Activated T-cell treated with anti-CD3 and anti-CD28 coated beads, Interleukin-2, amount 50 U/mL, for 4 hours (primary cell): ENCODE data around the gene ATF7. TPM values are rescaled to one million over a fixed set of nuclear protein-coding genes. Genes with fewer than 3 reads are reported as not detected.
"Not testable (repeated sequence)": the region's sequence is repeated elsewhere in the genome, so short reads cannot be mapped to it uniquely, and the experiment has no call there.

Experiments used
- ATAC-seq, 2 donors: fragments of 200-7000 bp; cut with Tn5 transposase; one replicate each; pipeline ENCODE4 v1.10.0; 2021
- DNase-seq: peaks from one replicate; pipeline ENCODE4 v3.0.0-alpha.2; 2020
- H3K27me3 Mint-ChIP-seq: one replicate; pipeline ENCODE4 v1.8.0; 2021; ENCODE audit warnings: low read depth, mixed read lengths
- H3K36me3 Mint-ChIP-seq: one replicate; pipeline ENCODE4 v1.8.0; 2022; ENCODE audit warnings: mixed read lengths; ENCODE audit not compliant: insufficient read depth
- H3K4me1 Mint-ChIP-seq: one replicate; pipeline ENCODE4 v1.8.0; 2021; ENCODE audit warnings: low read depth, mixed read lengths
- H3K4me3 Mint-ChIP-seq: one replicate; pipeline ENCODE4 v1.8.0; 2021; ENCODE audit warnings: mild to moderate bottlenecking, moderate library complexity, mixed read lengths
- H3K9me3 Mint-ChIP-seq: one replicate; pipeline ENCODE4 v1.8.0; 2021; ENCODE audit warnings: mixed read lengths
- total RNA-seq, 3 donors: library from RNA; stranded (reverse); gene quantifications; one replicate each; pipeline ENCODE4 v1.2.1, GENCODE V29; 2021

ATF7 gene
- total RNA-seq, 3 donors from 2014 or later, result 19.2 to 23.2 (median 20.9) TPM

DNA sequence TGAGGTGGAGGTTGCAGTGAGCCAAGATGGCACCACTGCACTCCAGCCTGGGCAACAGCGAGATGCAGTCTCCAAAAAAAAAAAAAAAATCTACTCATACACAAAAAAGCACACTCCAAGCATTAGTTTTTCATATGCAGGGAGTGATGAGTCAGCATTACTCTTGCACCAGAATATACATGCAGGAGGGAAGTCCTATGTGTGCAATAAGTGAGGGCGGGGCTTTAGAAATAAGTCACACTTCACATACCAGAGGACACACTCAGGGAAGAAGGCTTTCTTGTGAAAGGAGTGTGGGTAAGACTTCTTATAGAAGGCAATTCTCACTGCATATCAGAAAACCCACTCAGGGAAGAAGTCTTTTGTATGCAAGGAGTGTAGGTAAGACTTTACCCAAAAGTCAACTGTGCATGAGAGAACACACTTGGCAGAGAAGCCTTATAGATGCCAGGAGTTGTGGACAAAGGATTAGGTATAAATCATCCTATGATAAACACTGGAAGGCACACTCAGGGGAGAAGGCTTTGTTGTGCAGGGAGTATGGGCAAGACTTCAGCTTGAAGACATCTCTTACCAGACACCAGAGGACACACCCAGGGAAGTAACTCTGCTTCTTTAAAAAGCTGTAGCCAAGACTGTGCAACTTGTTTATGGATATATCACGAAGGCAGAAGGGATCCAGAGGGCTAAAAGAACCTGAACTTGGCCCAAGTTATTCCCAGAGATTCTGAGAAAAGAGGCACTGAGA lies 50.5 kb downstream of the ATF7 start:
- ATAC-seq, result no peak
- Mint-ChIP-seq H3K4me3 (no peak overlapping the region), H3K36me3 (peaks cover 22% of the 10 kb centered on the region), H3K4me1 (peaks cover 22% of the 10 kb centered on the region), H3K9me3 (no peaks in the 10 kb centered on the region), H3K27me3 (no peaks in the 10 kb centered on the region)
- DNase-seq, result no peak

DNA sequence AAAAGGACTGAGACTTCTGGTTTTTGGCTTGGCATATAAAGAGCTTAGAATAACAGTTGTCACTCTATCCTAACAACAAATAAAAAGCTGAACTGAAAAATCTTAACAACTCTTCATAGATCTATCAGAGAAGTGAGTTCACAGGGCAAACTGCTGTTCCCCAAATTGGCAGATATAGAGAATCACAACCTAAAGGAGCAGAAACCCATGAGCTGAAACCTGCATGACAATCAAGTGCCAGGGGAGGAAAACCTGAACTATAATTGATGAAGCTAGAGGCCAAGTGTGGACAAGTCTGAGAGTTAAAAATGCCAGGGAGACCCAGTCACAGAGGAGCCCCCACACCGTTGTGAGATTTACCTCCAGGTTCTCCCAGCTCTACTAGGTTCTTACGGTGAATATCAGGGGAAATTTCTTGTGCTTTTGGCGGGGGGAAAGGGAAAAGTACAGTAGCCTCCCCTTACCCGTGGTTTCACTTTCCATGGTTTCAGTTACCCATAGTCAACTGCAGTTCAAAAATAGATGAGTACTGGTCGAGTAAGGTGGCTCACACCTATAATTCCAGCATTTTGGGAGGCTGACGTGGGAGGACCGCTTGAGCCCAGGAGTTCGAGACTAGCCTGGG lies 53.9 kb downstream of the ATF7 start:
- Mint-ChIP-seq H3K4me3 (no peak overlapping the region), H3K27me3 (no peaks in the 10 kb centered on the region)
- ATAC-seq, result peak in 1 of 2 donors; percentile 53

DNA sequence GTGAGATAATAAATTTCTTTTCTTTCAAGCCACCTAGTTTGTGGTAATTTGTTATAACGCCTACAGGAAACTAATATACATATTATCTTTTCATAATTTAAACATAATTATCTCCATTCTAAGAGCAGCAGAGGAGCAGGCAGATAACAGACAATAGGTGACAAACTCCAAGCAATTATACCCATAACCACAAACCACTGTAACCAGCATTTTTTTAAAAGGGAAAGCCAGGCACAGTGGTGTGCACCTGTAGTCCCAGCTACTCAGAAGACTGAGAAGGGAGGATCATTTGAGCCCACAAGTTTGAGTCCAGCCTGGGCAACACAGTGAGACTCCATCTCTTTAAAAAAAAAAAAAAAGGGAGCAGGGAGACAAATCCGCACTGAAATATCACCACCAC lies 54.9 kb downstream of the ATF7 start:
- ATAC-seq, result peak in 1 of 2 donors; percentile 51
- H3K36me3 Mint-ChIP-seq, result peaks cover 11% of the 10 kb centered on the region
- DNase-seq, result no peak
- H3K9me3 Mint-ChIP-seq, result no peaks in the 10 kb centered on the region
- no peak overlapping the region for H3K4me3 Mint-ChIP-seq
- no peaks in the 10 kb centered on the region for H3K27me3 Mint-ChIP-seq
- H3K4me1 Mint-ChIP-seq, result peaks cover 25% of the 10 kb centered on the region

More for the DNA sequence above, 53.9 kb downstream of the ATF7 start:
- Mint-ChIP-seq H3K36me3 (peaks cover 18% of the 10 kb centered on the region), H3K4me1 (peaks cover 28% of the 10 kb centered on the region), H3K9me3 (no peaks in the 10 kb centered on the region)
- no peak for DNase-seq

DNA sequence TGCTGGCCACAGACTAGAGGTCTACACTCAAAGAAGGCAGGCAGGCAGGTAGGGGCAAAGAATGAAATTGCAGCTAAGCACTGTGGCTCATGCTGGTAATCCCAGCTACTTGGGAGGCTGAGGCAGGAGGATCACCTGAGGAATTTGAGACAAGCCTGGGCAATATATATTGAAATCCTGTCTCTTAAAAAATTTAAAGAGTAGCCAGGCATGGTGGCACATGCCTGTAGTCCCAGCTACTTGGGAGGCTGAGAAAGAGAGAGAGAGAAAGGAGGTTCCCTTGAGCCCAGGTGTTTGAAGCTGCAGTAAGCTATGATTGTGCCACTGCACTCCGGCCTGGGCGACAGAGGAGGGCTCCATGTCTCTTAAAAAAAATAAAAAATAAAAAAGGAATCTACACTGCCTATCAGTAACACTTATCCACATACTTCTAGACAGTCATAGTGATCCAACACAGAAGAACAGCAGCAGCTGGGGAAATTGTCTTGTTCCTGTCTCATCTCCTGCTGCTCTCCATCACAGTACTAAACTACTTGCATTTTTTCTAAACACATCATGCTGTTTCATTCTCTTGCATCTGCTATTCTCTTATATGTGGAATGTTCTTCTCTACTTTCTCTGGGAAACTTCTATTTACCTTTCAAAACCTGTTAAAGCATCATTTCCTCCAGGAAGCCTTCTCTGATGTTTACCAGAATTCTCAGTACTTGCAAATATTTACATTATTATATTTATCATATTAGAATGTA lies 57.2 kb downstream of the ATF7 start:
- no peak for DNase-seq
- H3K27me3 Mint-ChIP-seq, result no peaks in the 10 kb centered on the region
- H3K9me3 Mint-ChIP-seq, result no peaks in the 10 kb centered on the region
- H3K36me3 Mint-ChIP-seq, result peaks cover 6% of the 10 kb centered on the region
- peaks cover 37% of the 10 kb centered on the region for H3K4me1 Mint-ChIP-seq
- no peak overlapping the region for H3K4me3 Mint-ChIP-seq
- ATAC-seq, result no peak

DNA sequence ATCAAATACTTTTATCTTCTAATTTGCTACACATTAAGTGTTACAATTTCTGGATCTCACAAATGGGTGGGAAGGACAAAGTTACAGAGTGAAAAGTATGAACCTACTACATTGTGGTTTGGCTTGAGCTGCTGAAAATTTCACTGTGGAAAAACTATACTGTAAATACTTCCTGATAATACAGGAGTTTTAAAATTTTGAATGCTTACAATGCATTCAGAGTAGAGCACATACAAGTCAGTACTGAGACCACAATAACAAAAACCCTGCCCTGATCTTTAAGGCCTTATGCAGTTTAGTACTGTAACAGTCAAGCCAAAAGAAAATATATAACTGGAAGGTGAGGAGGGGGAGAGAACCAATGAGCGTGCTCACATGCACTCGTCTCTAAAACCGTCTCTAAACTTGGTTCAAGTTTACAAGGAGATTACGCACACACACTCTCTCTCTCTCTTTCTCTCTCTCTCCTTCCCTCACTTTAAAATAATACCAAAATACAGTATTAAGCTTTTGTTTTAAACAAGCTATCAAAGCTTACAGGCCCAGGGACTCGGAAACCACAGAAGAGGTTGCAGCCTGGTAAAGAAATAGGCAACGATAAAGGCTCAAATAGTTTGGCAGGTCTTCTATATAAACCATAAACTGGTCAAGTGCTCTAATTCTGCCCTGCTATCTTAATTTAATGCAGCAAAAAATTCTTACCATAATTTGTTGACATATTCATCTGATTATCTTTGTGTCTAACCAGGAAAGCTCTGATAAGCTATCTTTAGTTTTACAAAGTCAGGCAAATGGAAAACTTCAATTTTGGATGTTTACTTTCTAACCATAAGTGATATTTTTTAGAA lies 58.0 kb downstream of the ATF7 start:
- H3K4me3 Mint-ChIP-seq, result no peak overlapping the region
- no peak for DNase-seq
- peaks cover 40% of the 10 kb centered on the region for H3K4me1 Mint-ChIP-seq
- H3K27me3 Mint-ChIP-seq, result no peaks in the 10 kb centered on the region
- peaks cover 6% of the 10 kb centered on the region for H3K36me3 Mint-ChIP-seq
- ATAC-seq, result no peak
- no peaks in the 10 kb centered on the region for H3K9me3 Mint-ChIP-seq

DNA sequence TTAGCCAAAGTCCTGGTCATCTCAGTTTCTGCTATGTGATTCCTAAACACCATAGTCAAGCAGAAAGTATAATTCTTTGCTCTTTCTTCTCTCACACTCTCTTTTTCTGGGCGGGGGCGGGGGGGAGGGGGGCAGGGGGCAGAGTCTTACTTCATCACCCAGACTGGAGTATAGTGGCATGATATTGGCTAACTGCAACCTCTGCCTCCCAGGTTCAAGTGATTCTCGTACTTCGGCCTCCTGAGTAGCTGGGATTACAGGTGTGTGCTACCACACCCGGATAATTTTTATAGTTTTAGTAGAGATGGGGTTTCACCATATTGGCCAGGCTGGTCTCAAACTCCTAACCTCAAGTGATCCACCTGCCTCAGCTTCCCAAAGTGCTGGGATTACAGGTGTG lies 60.8 kb downstream of the ATF7 start:
- H3K27me3 Mint-ChIP-seq, H3K4me3 Mint-ChIP-seq, DNase-seq, ATAC-seq, H3K9me3 Mint-ChIP-seq, H3K36me3 Mint-ChIP-seq: not testable (repeated sequence)
- H3K4me1 Mint-ChIP-seq, result peaks cover 48% of the 10 kb centered on the region

DNA sequence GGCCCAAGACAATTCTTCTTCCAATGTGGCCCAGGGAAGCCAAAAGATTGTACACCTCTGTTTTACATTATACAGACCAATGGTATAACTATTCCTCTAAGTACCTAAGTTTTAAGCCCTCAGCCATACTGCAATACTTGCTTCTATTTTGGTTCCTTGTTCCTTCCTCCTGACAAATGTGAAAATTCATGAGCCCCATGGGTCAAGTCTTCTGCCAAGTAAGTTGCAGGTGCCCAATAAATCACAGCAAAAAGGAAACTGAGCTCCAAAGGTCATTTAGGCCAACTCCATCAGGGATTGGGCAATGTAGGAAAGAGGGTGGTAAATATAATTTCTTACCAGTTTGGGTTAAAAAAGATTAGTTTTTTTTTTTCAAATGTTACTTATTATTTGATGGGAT lies 61.2 kb downstream of the ATF7 start:
- peaks cover 48% of the 10 kb centered on the region for H3K4me1 Mint-ChIP-seq
- ATAC-seq, result no peak
- no peaks in the 10 kb centered on the region for H3K9me3 Mint-ChIP-seq
- H3K4me3 Mint-ChIP-seq, result no peak overlapping the region
- no peak for DNase-seq
- H3K27me3 Mint-ChIP-seq, result no peaks in the 10 kb centered on the region
- H3K36me3 Mint-ChIP-seq, result peaks cover 4% of the 10 kb centered on the region

DNA sequence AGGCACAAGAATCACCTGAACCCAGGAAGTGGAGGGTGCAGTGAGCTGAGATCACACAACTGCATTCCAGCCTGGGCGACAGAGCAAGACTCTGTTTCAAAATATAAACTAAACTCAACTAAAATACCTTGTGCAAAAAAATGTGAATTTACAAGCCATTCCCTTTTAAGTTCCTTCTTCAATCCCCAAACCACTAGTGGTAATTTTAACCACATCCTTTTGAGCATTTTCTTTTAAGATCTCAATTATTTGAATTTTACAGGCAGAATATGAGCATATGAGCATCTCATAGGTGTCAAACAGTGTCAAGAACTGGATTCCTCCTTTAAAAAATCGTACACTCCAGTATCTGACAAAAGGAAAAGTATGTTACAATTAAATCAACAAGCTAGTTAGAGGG lies 61.9 kb downstream of the ATF7 start:
- Mint-ChIP-seq H3K4me3 (peak overlapping the region; percentile 13), H3K4me1 (peaks cover 48% of the 10 kb centered on the region), H3K9me3 (no peaks in the 10 kb centered on the region), H3K36me3 (peaks cover 4% of the 10 kb centered on the region), H3K27me3 (no peaks in the 10 kb centered on the region)
- no peak for ATAC-seq
- no peak for DNase-seq

DNA sequence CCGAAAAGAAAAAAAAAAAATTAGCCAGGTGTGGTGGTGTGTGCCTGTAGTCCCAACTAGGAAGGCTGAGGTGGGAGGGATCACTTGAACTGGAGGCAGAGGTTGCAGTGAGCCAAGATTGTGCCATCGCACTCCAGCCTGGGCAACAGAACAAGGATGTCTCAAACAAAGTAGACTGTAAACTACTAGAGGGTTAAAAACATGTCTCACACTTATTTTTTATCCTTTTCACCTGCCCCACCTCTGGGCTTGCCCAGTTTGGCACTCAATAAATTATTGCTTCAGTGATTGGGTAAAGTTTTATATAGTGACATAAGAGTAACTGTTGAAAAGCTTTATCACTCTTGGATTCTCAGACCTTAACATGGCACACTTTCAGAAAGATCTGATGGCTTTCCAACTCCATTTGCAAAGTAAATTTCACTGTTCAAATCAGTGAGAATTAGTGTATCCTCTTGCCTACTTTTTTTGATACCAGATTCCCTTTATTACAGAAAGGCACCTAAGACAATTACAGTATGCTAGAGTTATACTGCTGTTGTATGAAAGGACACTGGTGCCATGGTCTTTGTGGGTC lies 62.6 kb downstream of the ATF7 start:
- Mint-ChIP-seq H3K4me3 (no peak overlapping the region), H3K4me1 (peaks cover 48% of the 10 kb centered on the region), H3K27me3 (no peaks in the 10 kb centered on the region), H3K36me3 (peaks cover 4% of the 10 kb centered on the region), H3K9me3 (no peaks in the 10 kb centered on the region)
- DNase-seq (no peak), ATAC-seq (no peak)

DNA sequence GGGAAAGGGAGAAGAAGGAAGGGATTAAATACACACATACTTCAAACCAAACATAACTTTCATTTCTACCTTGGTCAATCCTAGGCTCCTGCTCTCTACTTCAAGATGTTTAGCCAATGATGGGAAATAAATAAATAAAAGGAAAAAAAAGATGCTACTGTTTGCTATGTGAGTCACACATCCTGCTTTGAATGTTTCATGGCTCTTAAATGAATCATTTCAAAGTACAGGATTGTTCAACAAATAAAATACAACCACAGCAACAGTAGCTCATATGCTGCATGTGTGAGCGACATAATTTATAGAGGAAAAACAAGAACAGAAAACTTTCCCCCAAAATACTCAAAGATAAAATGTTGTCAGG lies 64.6 kb downstream of the ATF7 start:
- peak; percentile 92 to 93 for ATAC-seq
- H3K27me3 Mint-ChIP-seq, result no peaks in the 10 kb centered on the region
- no peaks in the 10 kb centered on the region for H3K9me3 Mint-ChIP-seq
- no peak overlapping the region for H3K4me3 Mint-ChIP-seq
- H3K36me3 Mint-ChIP-seq, result peaks cover 4% of the 10 kb centered on the region
- no peak for DNase-seq
- peaks cover 46% of the 10 kb centered on the region for H3K4me1 Mint-ChIP-seq

DNA sequence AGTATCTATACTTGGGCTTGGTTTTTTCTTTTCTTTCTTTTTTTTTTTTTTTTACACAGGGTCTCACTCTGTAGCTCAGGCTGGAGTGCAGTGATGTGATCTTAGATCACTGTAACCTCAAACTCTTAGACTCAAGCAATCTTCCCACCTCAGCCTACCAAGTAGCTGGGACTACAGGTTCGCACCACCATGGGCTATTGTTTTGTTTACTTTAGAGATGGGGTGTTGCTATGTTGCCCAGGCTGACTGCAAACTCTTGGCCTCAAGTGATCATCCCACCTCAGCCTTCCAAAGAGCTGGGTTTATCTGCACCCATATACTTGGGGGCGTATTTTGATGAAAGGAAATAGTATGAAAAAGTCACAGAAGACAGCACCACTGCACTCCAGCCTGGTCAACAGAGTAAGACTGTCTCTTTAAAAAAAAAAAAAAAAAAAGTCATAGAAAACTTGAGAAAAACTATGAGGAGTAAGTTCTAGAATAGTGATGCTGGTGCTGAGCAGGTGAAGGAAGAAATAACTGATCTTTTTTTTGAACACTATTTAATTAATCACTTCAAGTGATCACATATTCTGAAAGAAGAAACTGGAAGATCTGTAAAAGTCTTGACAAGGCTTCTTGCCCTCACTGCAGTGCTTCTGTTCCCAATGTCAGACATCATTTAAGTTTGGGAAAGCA lies 65.1 kb downstream of the ATF7 start:
- H3K4me3 Mint-ChIP-seq, result no peak overlapping the region
- ATAC-seq, result peak; percentile 51 to 67
- no peak for DNase-seq
- H3K27me3 Mint-ChIP-seq, result no peaks in the 10 kb centered on the region
- no peaks in the 10 kb centered on the region for H3K9me3 Mint-ChIP-seq
- peaks cover 4% of the 10 kb centered on the region for H3K36me3 Mint-ChIP-seq
- peaks cover 46% of the 10 kb centered on the region for H3K4me1 Mint-ChIP-seq

DNA sequence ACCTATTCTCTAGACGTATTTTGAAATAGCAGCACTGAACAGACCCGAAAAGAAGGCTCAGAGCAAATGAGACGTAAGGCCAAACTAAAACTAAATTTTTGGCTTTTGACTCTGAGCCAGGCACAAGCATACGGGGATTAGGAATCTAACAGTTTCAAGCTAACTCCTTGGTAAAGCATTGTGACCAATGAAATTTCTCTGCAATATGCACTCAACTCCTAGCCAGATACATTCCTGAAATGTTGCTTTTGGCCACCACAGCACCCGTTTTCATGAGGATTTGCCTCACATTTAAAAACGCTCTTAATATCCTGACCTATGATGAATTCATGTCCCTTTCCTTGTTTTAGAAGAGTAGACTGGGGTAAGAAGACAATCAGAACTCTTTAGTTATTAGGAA lies 65.8 kb downstream of the ATF7 start:
- no peak for ATAC-seq
- Mint-ChIP-seq H3K4me3 (no peak overlapping the region), H3K27me3 (no peaks in the 10 kb centered on the region), H3K36me3 (peaks cover 2% of the 10 kb centered on the region), H3K4me1 (peaks cover 41% of the 10 kb centered on the region), H3K9me3 (no peaks in the 10 kb centered on the region)
- DNase-seq, result no peak

DNA sequence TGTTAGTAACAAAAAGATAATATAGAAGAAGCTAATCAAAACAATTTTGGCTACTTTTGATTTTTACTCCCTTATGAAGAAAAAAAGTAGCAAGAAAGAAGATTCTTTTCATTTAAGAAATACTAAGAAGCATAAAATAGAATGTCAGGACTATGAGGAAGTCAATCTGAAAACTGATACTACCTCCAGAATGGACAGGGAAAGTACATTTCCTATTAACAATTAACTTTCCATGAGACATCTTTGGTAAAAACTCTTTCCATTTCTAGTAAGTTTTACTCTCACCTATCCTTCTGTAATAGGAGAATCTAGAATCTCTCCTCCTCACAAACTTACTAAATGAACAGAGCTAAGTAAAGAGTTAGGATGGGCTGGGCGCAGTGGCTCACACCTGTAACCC lies 67.6 kb downstream of the ATF7 start:
- Mint-ChIP-seq H3K36me3 (peaks cover 2% of the 10 kb centered on the region), H3K4me1 (peaks cover 26% of the 10 kb centered on the region), H3K9me3 (no peaks in the 10 kb centered on the region), H3K4me3 (no peak overlapping the region), H3K27me3 (no peaks in the 10 kb centered on the region)
- DNase-seq (no peak), ATAC-seq (no peak)
